GM12878 (cell line): ENCODE measurements around the gene PKP4. TPM values are rescaled to one million over a fixed set of nuclear protein-coding genes. Genes with fewer than 3 reads are reported as not detected.

Experiments
- ATAC-seq: fragments of 200-7000 bp; cut with Tn5 transposase; 3 replicates; pipeline ENCODE4 v1.9.1; 2020; ENCODE audit warnings: mild to moderate bottlenecking, moderate library complexity
- BruUV-seq: library from RNA; stranded (reverse); fragments of 400-500 nt; replicated peaks from 2 replicates; lab custom pipeline; 2021; lab: Mats Ljungman, UMichigan
- CTCF ChIA-PET: fragments of 300-600 bp; sonication (Branson Sonifier 250); formaldehyde crosslinking; extraction: SDS; loops from one replicate; lab custom pipeline; 2021; ENCODE audit warnings: inconsistent platforms; lab: Yijun Ruan, JAX
- POLR2A ChIA-PET: fragments of 350-600 bp; formaldehyde crosslinking; extraction: SDS; loops from one replicate; lab custom pipeline; 2021; ENCODE audit warnings: inconsistent platforms; lab: Charles Lee
- RAD21 ChIA-PET: fragments of 300-600 bp; sonication (Branson Sonifier 250); formaldehyde crosslinking; loops from one replicate; lab custom pipeline; 2023; ENCODE audit warnings: antibody characterized with exemption; ENCODE audit not compliant: unreplicated experiment; lab: Charles Lee
- SMC1A ChIA-PET: fragments of 300-600 bp; sonication (Branson Sonifier 250); formaldehyde crosslinking; loops from one replicate; lab custom pipeline; 2023; ENCODE audit not compliant: unreplicated experiment, uncharacterized antibody; lab: Charles Lee
- DNase-seq: peaks from one replicate; pipeline ENCODE4 v3.0.0-alpha.2; 2011; ENCODE audit warnings: low read depth, low spot score
- FAIRE-seq: peaks from 3 replicates; lab custom pipeline; 2011; peaks lifted over from hg19 to GRCh38; lab: Jason Lieb, UNC
- H2AFZ ChIP-seq: 2 replicates; pipeline ENCODE4 v1.6.0; 2011; ENCODE audit warnings: low read depth, low read length, control low read depth; ENCODE audit not compliant: control insufficient read depth
- H3K27ac ChIP-seq: 2 replicates; pipeline ENCODE4 v1.5.1; 2011; ENCODE audit warnings: control low read depth; ENCODE audit not compliant: control insufficient read depth, insufficient read depth
- H3K27me3 ChIP-seq, 2 experiments: replicated peaks in 1 of 2; 2 replicates each; pipeline versions ENCODE4 v1.6.0 to v1.6.1; 2011; ENCODE audit warnings: low read length in 1 of 2; ENCODE audit not compliant: control insufficient read depth in 2 of 2, insufficient read depth in 2 of 2
- H3K36me3 ChIP-seq, 2 experiments: 2 replicates each; pipeline ENCODE4 v1.5.1; 2011; ENCODE audit warnings: low read length in 1 of 2; ENCODE audit not compliant: control insufficient read depth in 2 of 2, insufficient read depth in 2 of 2
- H3K4me1 ChIP-seq: 2 replicates; pipeline ENCODE4 v1.6.1; 2011; ENCODE audit warnings: mild to moderate bottlenecking, low read length, moderate library complexity, mixed read lengths; ENCODE audit not compliant: control insufficient read depth, insufficient read depth
- H3K4me2 ChIP-seq: 2 replicates; pipeline ENCODE4 v1.6.0; 2011; ENCODE audit warnings: control low read depth; ENCODE audit not compliant: control insufficient read depth, insufficient read depth
- H3K4me3 ChIP-seq: fragments of 200-600 bp; sonication (generic); 2 replicates; pipeline ENCODE4 v1.5.1; 2016
- H3K79me2 ChIP-seq: 2 replicates; pipeline ENCODE4 v1.6.0; 2011; ENCODE audit warnings: low read length; ENCODE audit not compliant: control insufficient read depth, insufficient read depth
- H3K9ac ChIP-seq: 2 replicates; pipeline ENCODE4 v1.8.0; 2011; ENCODE audit warnings: low read length, control low read depth, mixed read lengths; ENCODE audit not compliant: control insufficient read depth, insufficient read depth
- H3K9me3 ChIP-seq: replicated peaks from 3 replicates; pipeline ENCODE4 v1.5.1; 2011; ENCODE audit warnings: mild to moderate bottlenecking, low read length; ENCODE audit not compliant: control insufficient read depth, insufficient read depth
- H4K20me1 ChIP-seq: 2 replicates; pipeline ENCODE4 v1.6.0; 2011; ENCODE audit not compliant: control insufficient read depth, insufficient read depth
- BACH1 ChIP-seq: fragments of 450-650 bp; IDR thresholded peaks from 2 replicates; pipeline ENCODE4 v1.6.1; 2017; ENCODE audit warnings: mild to moderate bottlenecking, borderline replicate concordance
- BHLHE40 ChIP-seq, 2 experiments: fragments of 450-650 bp in 1 of 2; IDR thresholded peaks; 2 replicates each; pipeline ENCODE4 v1.6.1; 2011 to 2017; ENCODE audit warnings: low read depth in 2 of 2, borderline replicate concordance in 1 of 2, improper control_type of control experiment in 1 of 2, low read length in 1 of 2, mild to moderate bottlenecking in 1 of 2
- ESRRA ChIP-seq: IDR thresholded peaks from 2 replicates; pipeline ENCODE4 v1.6.1; 2012; ENCODE audit warnings: mild to moderate bottlenecking, low read length, improper control_type of control experiment
- MEF2A ChIP-seq: IDR thresholded peaks from 2 replicates; pipeline ENCODE4 v1.6.1; 2011; ENCODE audit warnings: low read depth, mild to moderate bottlenecking, low read length, moderate library complexity; ENCODE audit not compliant: insufficient read depth
- MYB ChIP-seq: fragments of 150-350 bp; IDR thresholded peaks from 2 replicates; pipeline ENCODE4 v1.6.1; 2014; ENCODE audit warnings: mild to moderate bottlenecking, low read depth, low read length, borderline replicate concordance
- MYC ChIP-seq: IDR thresholded peaks from 2 replicates; pipeline ENCODE4 v1.6.1; 2011; ENCODE audit warnings: mild to moderate bottlenecking, low read length, moderate library complexity, inconsistent platforms; ENCODE audit not compliant: insufficient read depth, insufficient replicate concordance, insufficient read length, severe bottlenecking
- RCOR1 ChIP-seq: conservative IDR thresholded peaks from 2 replicates; pipeline ENCODE4 v1.6.1; 2012; ENCODE audit warnings: low read depth, low read length, improper control_type of control experiment
- SIN3A ChIP-seq: IDR thresholded peaks from 2 replicates; pipeline ENCODE4 v1.6.1; 2012; ENCODE audit warnings: low read depth, low read length, improper control_type of control experiment
- SIX5 ChIP-seq: IDR thresholded peaks from 2 replicates; pipeline ENCODE4 v1.6.1; 2011; ENCODE audit warnings: mild to moderate bottlenecking, low read depth, low read length, moderate library complexity; ENCODE audit not compliant: severe bottlenecking
- SMAD1 ChIP-seq: fragments of 450-650 bp; IDR thresholded peaks from 2 replicates; pipeline ENCODE4 v1.6.1; 2018; ENCODE audit warnings: mild to moderate bottlenecking, low read depth; ENCODE audit not compliant: partially characterized antibody
- SMARCA5 ChIP-seq: fragments of 450-650 bp; IDR thresholded peaks from 2 replicates; pipeline ENCODE4 v1.6.1; 2017; ENCODE audit warnings: mild to moderate bottlenecking
- TCF7 ChIP-seq: IDR thresholded peaks from 2 replicates; pipeline ENCODE4 v1.6.1; 2014; ENCODE audit warnings: antibody characterized with exemption, borderline replicate concordance
- WRNIP1 ChIP-seq: IDR thresholded peaks from 2 replicates; pipeline ENCODE4 v1.6.1; 2011; ENCODE audit warnings: low read depth, low read length, improper control_type of control experiment, borderline replicate concordance
- YY1 ChIP-seq: IDR thresholded peaks from 2 replicates; pipeline ENCODE4 v1.6.1; 2011; ENCODE audit warnings: low read depth, mild to moderate bottlenecking, low read length
- ZNF207 ChIP-seq: fragments of 450-650 bp; IDR thresholded peaks from 2 replicates; pipeline ENCODE4 v1.6.1; 2014; ENCODE audit warnings: antibody characterized with exemption, mild to moderate bottlenecking, borderline replicate concordance
- WGBS: methylation state at CpG from one replicate; pipeline ENCODE4 v1.1.6; 2016; ENCODE audit warnings: low lambda C conversion rate; ENCODE audit not compliant: insufficient replicate concordance, insufficient coverage; ENCODE audit errors: missing lambda C conversion rate; 5-methylcytosine and 5-hydroxymethylcytosine counted together
- in situ Hi-C: fragments of 300-500 bp; cut with MboI; formaldehyde crosslinking; loops from 9 replicates; pipeline ENCODE4 v1.14.3; 2018; ENCODE audit warnings: mixed read lengths
- intact Hi-C: fragments of 100-400 bp; cut with micrococcal nuclease; formaldehyde crosslinking; loops from one replicate; pipeline ENCODE4 v1.14.2; 2022; ENCODE audit not compliant: unreplicated experiment
- polyA plus RNA-seq, 11 experiments: library from polyadenylated mRNA; depleted of rRNA in 4 of 11; unstranded in 6 of 11; stranded (reverse) in 5 of 11; fragments of >200 nt; fragmentation: Nextera tagmentation in 4 of 11; fragmentation: Illumina TruSeq in 1 of 11; extraction: Ambion mirVana in 4 of 11; extraction: Trizol in 1 of 11; gene quantifications; 1 replicate in 1 of 11; 2 replicates in 10 of 11; pipeline versions ENCODE4 v1.2.1 to v1.2.3, GENCODE V29; 2011 to 2016; ENCODE audit warnings: inconsistent platforms in 2 of 11, missing spikeins in 2 of 11, low read depth in 1 of 11
- total RNA-seq, 4 experiments: library from RNA; depleted of rRNA in 3 of 4; stranded (reverse); fragments of >200 nt in 3 of 4; fragmentation: Illumina TruSeq in 1 of 4; extraction: Trizol in 1 of 4; gene quantifications; 2 replicates each; pipeline versions ENCODE4 v1.2.1 to v1.2.3, GENCODE V29; 2013 to 2021
- TF ChIP-seq, protein P1 (sequence below): fragments of 450-650 bp; IDR thresholded peaks from 2 replicates; pipeline ENCODE4 v1.6.1; 2017; ENCODE audit warnings: borderline replicate concordance
- TF ChIP-seq, protein P2 (sequence below): fragments of 450-650 bp; formaldehyde crosslinking; IDR thresholded peaks from 2 replicates; pipeline ENCODE4 v1.4.0; 2022; ENCODE audit warnings: mild to moderate bottlenecking, moderate library complexity

The PKP4 gene
- total and polyA plus RNA-seq, 10 of the 15 experiments (the other 5 are each of a cell fraction or from before 2014, with no cell fraction given) = 4.8 to 35.8 (median 17.7) TPM

- Histone ChIP-seq H3K4me2 (no peak overlapping the region), H3K4me3 (no peak overlapping the region), H4K20me1 (no peaks in the 10 kb centered on the region), H3K36me3 (no peaks in the 10 kb centered on the region), H3K27me3 (no peaks in the 10 kb centered on the region), H2AFZ (no peak overlapping the region), H3K9me3 (no peaks in the 10 kb centered on the region), H3K27ac (no peak overlapping the region), H3K79me2 (no peaks in the 10 kb centered on the region), H3K4me1 (no peaks in the 10 kb centered on the region), H3K9ac (no peak overlapping the region)
- SMC1A ChIA-PET = interaction anchor here (0.7 to 1.0 kb wide), 2 partner anchors 12 to 22 kb away, joined by 3 read pairs; partner anchors contain the start of genes CCDC148 and PKP4
- FAIRE-seq (no peak), DNase-seq (no peak), ATAC-seq (no peak)
- intact Hi-C loops = no loop called here
- BruUV-seq = no TSS peak
- in situ Hi-C loops = no loop called here
- TF ChIP-seq MEF2A = no peak
- TF ChIP-seq WRNIP1 = no peak
- TF ChIP-seq MYC = no peak
- TF ChIP-seq SIX5 = no peak
- no peak for TF ChIP-seq SMARCA5
- TF ChIP-seq, protein P1, sequence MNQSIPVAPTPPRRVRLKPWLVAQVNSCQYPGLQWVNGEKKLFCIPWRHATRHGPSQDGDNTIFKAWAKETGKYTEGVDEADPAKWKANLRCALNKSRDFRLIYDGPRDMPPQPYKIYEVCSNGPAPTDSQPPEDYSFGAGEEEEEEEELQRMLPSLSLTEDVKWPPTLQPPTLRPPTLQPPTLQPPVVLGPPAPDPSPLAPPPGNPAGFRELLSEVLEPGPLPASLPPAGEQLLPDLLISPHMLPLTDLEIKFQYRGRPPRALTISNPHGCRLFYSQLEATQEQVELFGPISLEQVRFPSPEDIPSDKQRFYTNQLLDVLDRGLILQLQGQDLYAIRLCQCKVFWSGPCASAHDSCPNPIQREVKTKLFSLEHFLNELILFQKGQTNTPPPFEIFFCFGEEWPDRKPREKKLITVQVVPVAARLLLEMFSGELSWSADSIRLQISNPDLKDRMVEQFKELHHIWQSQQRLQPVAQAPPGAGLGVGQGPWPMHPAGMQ = no peak
- TF ChIP-seq MYB = no peak
- TF ChIP-seq BHLHE40 (IDR thresholded peaks at IDR 0.05; ENCODE audit: borderline replicate concordance in 1 of 2, low read depth in 2 of 2, low read length in 1 of 2) = no peak
- no peak for TF ChIP-seq SMAD1
- no peak for TF ChIP-seq BACH1
- TF ChIP-seq ESRRA = no peak
- TF ChIP-seq, protein P2, sequence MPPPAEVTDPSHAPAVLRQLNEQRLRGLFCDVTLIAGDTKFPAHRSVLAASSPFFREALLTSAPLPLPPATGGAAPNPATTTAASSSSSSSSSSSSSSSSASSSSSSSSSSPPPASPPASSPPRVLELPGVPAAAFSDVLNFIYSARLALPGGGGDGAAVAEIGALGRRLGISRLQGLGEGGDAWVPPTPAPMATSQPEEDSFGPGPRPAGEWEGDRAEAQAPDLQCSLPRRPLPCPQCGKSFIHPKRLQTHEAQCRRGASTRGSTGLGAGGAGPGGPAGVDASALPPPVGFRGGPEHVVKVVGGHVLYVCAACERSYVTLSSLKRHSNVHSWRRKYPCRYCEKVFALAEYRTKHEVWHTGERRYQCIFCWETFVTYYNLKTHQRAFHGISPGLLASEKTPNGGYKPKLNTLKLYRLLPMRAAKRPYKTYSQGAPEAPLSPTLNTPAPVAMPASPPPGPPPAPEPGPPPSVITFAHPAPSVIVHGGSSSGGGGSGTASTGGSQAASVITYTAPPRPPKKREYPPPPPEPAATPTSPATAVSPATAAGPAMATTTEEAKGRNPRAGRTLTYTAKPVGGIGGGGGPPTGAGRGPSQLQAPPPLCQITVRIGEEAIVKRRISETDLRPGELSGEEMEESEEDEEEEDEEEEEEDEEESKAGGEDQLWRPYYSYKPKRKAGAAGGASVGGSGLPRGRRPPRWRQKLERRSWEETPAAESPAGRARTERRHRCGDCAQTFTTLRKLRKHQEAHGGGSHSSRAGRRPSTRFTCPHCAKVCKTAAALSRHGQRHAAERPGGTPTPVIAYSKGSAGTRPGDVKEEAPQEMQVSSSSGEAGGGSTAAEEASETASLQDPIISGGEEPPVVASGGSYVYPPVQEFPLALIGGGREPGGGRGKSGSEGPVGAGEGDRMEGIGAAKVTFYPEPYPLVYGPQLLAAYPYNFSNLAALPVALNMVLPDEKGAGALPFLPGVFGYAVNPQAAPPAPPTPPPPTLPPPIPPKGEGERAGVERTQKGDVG (CRISPR knock-in tag) = no peak
- TF ChIP-seq TCF7 = no peak
- TF ChIP-seq RCOR1 = no peak
- no peak for TF ChIP-seq SIN3A
- no peak for TF ChIP-seq ZNF207
- TF ChIP-seq YY1 = no peak
- RAD21 ChIA-PET = no interaction called here
- POLR2A ChIA-PET = no interaction called here
- CTCF ChIA-PET = interaction anchor here (1.1 to 1.4 kb wide), 2 partner anchors 11 kb away, joined by 3 to 5 read pairs; no protein-coding TSS in a partner anchor
- 100% methylated on average over 1 of the region's 1 CpG for WGBS
Observed at GRCh38 chr2:158478816-158479215, 22.1 kb downstream of the PKP4 start.
